HEK293 (cell line): Measurements from ENCODE around the gene TBC1D4.

Experiments used
- PRDM1 ChIP-seq: fragments of 450-650 bp; formaldehyde crosslinking; IDR thresholded peaks from 2 replicates; pipeline ENCODE4; 2016; ENCODE audit warnings: missing biosample characterization, missing genetic modification characterization
- YY1 ChIP-seq: fragments of 450-650 bp; formaldehyde crosslinking; IDR thresholded peaks from 2 replicates; pipeline ENCODE4 v1.5.1; 2018; ENCODE audit warnings: missing biosample characterization, missing genetic modification characterization
- ZNF184 ChIP-seq: fragments of 450-650 bp; IDR thresholded peaks from 2 replicates; pipeline ENCODE4 v1.5.1; 2018; ENCODE audit warnings: missing biosample characterization, mild to moderate bottlenecking, missing genetic modification characterization
- ZNF391 ChIP-seq: fragments of 450-650 bp; formaldehyde crosslinking; IDR thresholded peaks from 2 replicates; pipeline ENCODE4 v1.5.1; 2016; ENCODE audit warnings: low read depth, missing biosample characterization, missing genetic modification characterization, borderline replicate concordance
- ZNF629 ChIP-seq: fragments of 450-650 bp; formaldehyde crosslinking; IDR thresholded peaks from 2 replicates; pipeline ENCODE4 v1.5.1; 2017; ENCODE audit warnings: missing biosample characterization, missing genetic modification characterization
- ZNF76 ChIP-seq: fragments of 450-650 bp; formaldehyde crosslinking; IDR thresholded peaks from 2 replicates; pipeline ENCODE4; 2016; ENCODE audit warnings: low read depth, missing biosample characterization, missing genetic modification characterization, borderline replicate concordance
- ZSCAN30 ChIP-seq: fragments of 450-650 bp; IDR thresholded peaks from 2 replicates; pipeline ENCODE4 v1.5.1; 2018; ENCODE audit warnings: missing biosample characterization, mild to moderate bottlenecking, missing genetic modification characterization, moderate library complexity
- TF ChIP-seq, protein P1 (sequence below): fragments of 450-650 bp; formaldehyde crosslinking; IDR thresholded peaks from 2 replicates; pipeline ENCODE4 v1.5.1; 2016; ENCODE audit warnings: missing biosample characterization, missing genetic modification characterization, low read depth
- TF ChIP-seq, protein P2 (sequence below): fragments of 450-650 bp; formaldehyde crosslinking; IDR thresholded peaks from 2 replicates; pipeline ENCODE4 v1.5.1; 2016; ENCODE audit warnings: missing biosample characterization, missing genetic modification characterization
- TF ChIP-seq, protein P3 (sequence below): fragments of 450-650 bp; formaldehyde crosslinking; IDR thresholded peaks from 2 replicates; pipeline ENCODE4 v1.5.1; 2017; ENCODE audit warnings: missing biosample characterization, mild to moderate bottlenecking, missing genetic modification characterization, moderate library complexity

DNA sequence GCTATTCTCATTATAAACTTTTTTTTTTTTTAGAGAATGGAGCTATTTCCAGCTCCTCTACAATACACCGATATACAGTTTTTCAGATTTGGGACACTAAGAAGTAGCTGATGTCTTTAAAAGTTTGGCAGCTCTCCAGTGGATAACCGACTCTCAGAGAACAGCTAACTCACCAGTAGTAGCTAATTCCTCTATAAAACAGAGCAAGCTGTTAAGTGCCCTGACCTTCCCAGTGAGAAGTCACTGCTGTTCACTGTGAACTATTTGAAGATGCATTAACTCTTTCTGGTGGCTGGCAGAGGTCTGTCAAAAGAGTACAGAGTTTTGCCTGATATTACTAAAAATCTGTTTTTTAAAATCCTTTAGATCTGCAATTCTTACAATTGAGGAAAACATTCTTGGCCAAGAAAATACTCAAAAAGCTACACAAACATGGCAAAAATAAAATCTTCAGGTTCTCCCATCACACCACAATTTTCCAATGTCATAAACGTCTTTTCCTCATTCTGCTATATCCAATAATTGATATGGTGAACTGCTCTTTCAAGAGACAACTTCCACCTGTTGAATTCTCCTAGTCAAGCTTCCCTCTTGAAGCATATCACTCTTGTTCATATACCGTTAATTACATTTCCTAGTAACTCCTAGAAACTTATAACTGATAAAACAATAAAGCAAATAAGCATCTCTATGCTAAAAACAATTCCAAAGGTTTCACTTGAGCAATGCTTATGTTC, 44.2 kb downstream of the TBC1D4 start:
- TF ChIP-seq, protein P1, sequence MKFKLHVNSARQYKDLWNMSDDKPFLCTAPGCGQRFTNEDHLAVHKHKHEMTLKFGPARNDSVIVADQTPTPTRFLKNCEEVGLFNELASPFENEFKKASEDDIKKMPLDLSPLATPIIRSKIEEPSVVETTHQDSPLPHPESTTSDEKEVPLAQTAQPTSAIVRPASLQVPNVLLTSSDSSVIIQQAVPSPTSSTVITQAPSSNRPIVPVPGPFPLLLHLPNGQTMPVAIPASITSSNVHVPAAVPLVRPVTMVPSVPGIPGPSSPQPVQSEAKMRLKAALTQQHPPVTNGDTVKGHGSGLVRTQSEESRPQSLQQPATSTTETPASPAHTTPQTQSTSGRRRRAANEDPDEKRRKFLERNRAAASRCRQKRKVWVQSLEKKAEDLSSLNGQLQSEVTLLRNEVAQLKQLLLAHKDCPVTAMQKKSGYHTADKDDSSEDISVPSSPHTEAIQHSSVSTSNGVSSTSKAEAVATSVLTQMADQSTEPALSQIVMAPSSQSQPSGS (tag by site-specific recombination), result no peak
- TF ChIP-seq, protein P2, sequence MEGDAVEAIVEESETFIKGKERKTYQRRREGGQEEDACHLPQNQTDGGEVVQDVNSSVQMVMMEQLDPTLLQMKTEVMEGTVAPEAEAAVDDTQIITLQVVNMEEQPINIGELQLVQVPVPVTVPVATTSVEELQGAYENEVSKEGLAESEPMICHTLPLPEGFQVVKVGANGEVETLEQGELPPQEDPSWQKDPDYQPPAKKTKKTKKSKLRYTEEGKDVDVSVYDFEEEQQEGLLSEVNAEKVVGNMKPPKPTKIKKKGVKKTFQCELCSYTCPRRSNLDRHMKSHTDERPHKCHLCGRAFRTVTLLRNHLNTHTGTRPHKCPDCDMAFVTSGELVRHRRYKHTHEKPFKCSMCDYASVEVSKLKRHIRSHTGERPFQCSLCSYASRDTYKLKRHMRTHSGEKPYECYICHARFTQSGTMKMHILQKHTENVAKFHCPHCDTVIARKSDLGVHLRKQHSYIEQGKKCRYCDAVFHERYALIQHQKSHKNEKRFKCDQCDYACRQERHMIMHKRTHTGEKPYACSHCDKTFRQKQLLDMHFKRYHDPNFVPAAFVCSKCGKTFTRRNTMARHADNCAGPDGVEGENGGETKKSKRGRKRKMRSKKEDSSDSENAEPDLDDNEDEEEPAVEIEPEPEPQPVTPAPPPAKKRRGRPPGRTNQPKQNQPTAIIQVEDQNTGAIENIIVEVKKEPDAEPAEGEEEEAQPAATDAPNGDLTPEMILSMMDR, result no peak
- no peak for TF ChIP-seq ZNF391
- TF ChIP-seq, protein P3, sequence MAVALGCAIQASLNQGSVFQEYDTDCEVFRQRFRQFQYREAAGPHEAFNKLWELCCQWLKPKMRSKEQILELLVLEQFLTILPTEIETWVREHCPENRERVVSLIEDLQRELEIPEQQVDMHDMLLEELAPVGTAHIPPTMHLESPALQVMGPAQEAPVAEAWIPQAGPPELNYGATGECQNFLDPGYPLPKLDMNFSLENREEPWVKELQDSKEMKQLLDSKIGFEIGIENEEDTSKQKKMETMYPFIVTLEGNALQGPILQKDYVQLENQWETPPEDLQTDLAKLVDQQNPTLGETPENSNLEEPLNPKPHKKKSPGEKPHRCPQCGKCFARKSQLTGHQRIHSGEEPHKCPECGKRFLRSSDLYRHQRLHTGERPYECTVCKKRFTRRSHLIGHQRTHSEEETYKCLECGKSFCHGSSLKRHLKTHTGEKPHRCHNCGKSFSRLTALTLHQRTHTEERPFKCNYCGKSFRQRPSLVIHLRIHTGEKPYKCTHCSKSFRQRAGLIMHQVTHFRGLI (tag by site-specific recombination), result no peak
- no peak for TF ChIP-seq ZNF629 (tag by site-specific recombination)
- no peak for TF ChIP-seq YY1 (tag by site-specific recombination)
- TF ChIP-seq ZNF184 (tag by site-specific recombination), result no peak
- peak; percentile 84 for TF ChIP-seq ZSCAN30 (tag by site-specific recombination)
- TF ChIP-seq PRDM1 (tag by site-specific recombination), result no peak
- no peak for TF ChIP-seq ZNF76 (tag by site-specific recombination)
